ENCODE data around the gene ZBTB21. TPM values are rescaled to one million over a fixed set of nuclear protein-coding genes. Genes with fewer than 3 reads are reported as not detected.

The ZBTB21 gene
- polyA plus RNA-seq, 1 of the 3 experiments (the other 2 are of a cell fraction), result 2.9 TPM

- Histone ChIP-seq H3K4me3 (ENCODE audit: low read depth in 2 of 2, low read length in 1 of 2) (no peak overlapping the region), H3K9me3 (no peaks in the 10 kb centered on the region; the same call in 1 of the 2 replicates), H3K27ac (ENCODE audit: low read depth in 2 of 2, low read length in 1 of 2) (no peak overlapping the region), H2AFZ (ENCODE audit: low read depth) (no peak overlapping the region), H3K4me2 (no peak overlapping the region), H4K20me1 (ENCODE audit: insufficient read depth) (no peaks in the 10 kb centered on the region), H3K9ac (no peak overlapping the region), H3K9me2 (no peaks in the 10 kb centered on the region), H3K36me3 (replicated peaks in 1 of 2; ENCODE audit: control insufficient read depth in 1 of 2, insufficient read depth in 2 of 2, low read length in 1 of 2) (no peaks in the 10 kb centered on the region), H3F3A (replicated peaks; ENCODE audit: insufficient read depth) (no peaks in the 10 kb centered on the region), H3K79me2 (ENCODE audit: insufficient read depth) (no peaks in the 10 kb centered on the region), H3K27me3 (ENCODE audit: insufficient read depth) (no peaks in the 10 kb centered on the region), H3K4me1 (ENCODE audit: control insufficient read depth in 1 of 2, insufficient read depth in 2 of 2, low read depth in 1 of 2, low read length in 1 of 2) (no peaks in the 10 kb centered on the region)
- WGBS (ENCODE audit: low lambda C conversion rate), result 33% methylated on average over 4 of the region's 4 CpGs
- ChIA-PET POLR2A (no interaction called here), CTCF (no interaction called here)
- no peak for TF ChIP-seq IRF3 (IDR thresholded peaks at IDR 0.05; ENCODE audit: low read depth, low read length)
- no peak for TF ChIP-seq GABPA (IDR thresholded peaks at IDR 0.05; ENCODE audit: low read depth)
- TF ChIP-seq MXI1 (IDR thresholded peaks at IDR 0.05; ENCODE audit: low read depth, low read length), result no peak
- TF ChIP-seq, protein P1, sequence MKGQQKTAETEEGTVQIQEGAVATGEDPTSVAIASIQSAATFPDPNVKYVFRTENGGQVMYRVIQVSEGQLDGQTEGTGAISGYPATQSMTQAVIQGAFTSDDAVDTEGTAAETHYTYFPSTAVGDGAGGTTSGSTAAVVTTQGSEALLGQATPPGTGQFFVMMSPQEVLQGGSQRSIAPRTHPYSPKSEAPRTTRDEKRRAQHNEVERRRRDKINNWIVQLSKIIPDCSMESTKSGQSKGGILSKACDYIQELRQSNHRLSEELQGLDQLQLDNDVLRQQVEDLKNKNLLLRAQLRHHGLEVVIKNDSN (IDR thresholded peaks at IDR 0.05; ENCODE audit: borderline replicate concordance, low read depth), result no peak
- no peak for TF ChIP-seq SMC3 (IDR thresholded peaks at IDR 0.05; ENCODE audit: low read depth, low read length)
- TF ChIP-seq TCF12 (IDR thresholded peaks at IDR 0.05), result no peak
- no peak for TF ChIP-seq FOXJ3 (CRISPR knock-in tag; IDR thresholded peaks at IDR 0.05)
- TF ChIP-seq, protein P2, sequence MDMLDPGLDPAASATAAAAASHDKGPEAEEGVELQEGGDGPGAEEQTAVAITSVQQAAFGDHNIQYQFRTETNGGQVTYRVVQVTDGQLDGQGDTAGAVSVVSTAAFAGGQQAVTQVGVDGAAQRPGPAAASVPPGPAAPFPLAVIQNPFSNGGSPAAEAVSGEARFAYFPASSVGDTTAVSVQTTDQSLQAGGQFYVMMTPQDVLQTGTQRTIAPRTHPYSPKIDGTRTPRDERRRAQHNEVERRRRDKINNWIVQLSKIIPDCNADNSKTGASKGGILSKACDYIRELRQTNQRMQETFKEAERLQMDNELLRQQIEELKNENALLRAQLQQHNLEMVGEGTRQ (IDR thresholded peaks at IDR 0.05; ENCODE audit: borderline replicate concordance, low read depth, low read length), result no peak
- no peak for TF ChIP-seq NRF1 (IDR thresholded peaks at IDR 0.05; ENCODE audit: low read depth, low read length)
- TF ChIP-seq, protein P3, sequence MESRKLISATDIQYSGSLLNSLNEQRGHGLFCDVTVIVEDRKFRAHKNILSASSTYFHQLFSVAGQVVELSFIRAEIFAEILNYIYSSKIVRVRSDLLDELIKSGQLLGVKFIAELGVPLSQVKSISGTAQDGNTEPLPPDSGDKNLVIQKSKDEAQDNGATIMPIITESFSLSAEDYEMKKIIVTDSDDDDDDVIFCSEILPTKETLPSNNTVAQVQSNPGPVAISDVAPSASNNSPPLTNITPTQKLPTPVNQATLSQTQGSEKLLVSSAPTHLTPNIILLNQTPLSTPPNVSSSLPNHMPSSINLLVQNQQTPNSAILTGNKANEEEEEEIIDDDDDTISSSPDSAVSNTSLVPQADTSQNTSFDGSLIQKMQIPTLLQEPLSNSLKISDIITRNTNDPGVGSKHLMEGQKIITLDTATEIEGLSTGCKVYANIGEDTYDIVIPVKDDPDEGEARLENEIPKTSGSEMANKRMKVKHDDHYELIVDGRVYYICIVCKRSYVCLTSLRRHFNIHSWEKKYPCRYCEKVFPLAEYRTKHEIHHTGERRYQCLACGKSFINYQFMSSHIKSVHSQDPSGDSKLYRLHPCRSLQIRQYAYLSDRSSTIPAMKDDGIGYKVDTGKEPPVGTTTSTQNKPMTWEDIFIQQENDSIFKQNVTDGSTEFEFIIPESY (IDR thresholded peaks at IDR 0.05; ENCODE audit: borderline replicate concordance, low read depth), result no peak
- no peak for TF ChIP-seq EZH2phosphoT487 (IDR thresholded peaks at IDR 0.05; ENCODE audit: borderline replicate concordance, low read depth)
- TF ChIP-seq REST (IDR thresholded peaks at IDR 0.05; ENCODE audit: low read depth, low read length), result no peak
- no peak for TF ChIP-seq YY1 (IDR thresholded peaks at IDR 0.05; ENCODE audit: low read depth)
- no peak for TF ChIP-seq ELF1 (IDR thresholded peaks at IDR 0.05)
- TF ChIP-seq TEAD4 (IDR thresholded peaks at IDR 0.05; ENCODE audit: borderline replicate concordance, insufficient read depth), result no peak
- no peak for TF ChIP-seq FOXM1 (IDR thresholded peaks at IDR 0.05; ENCODE audit: low read depth)
- no peak for TF ChIP-seq RFX5 (IDR thresholded peaks at IDR 0.05; ENCODE audit: low read length)
- TF ChIP-seq, protein P4, sequence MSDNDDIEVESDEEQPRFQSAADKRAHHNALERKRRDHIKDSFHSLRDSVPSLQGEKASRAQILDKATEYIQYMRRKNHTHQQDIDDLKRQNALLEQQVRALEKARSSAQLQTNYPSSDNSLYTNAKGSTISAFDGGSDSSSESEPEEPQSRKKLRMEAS (IDR thresholded peaks at IDR 0.05; ENCODE audit: low read depth), result no peak
- no peak for TF ChIP-seq POLR2AphosphoS5 (IDR thresholded peaks at IDR 0.05; ENCODE audit: low read depth, low read length)
- DNase-seq, result no peak
Observed at GRCh38 chr21:41979335-41979734, 30.8 kb downstream of the ZBTB21 start.
